SK-N-MC (cell line): ENCODE results near the gene HEATR5A.

Source experiments
- EZH2 ChIP-seq: fragments of 200-600 bp; sonication (generic); IDR thresholded peaks from one replicate; pipeline ENCODE4 v1.6.1; 2017; ENCODE audit warnings: antibody characterized with exemption
- FOXP2 ChIP-seq: optimal IDR thresholded peaks from 2 replicates; pipeline ENCODE3; 2011; ENCODE audit warnings: mild to moderate bottlenecking, moderate library complexity; ENCODE audit not compliant: insufficient read depth; ENCODE audit errors: extremely low read length, control extremely low read depth
- POLR2AphosphoS5 ChIP-seq: IDR thresholded peaks from 2 replicates; pipeline ENCODE4 v1.6.1; 2012; ENCODE audit warnings: mild to moderate bottlenecking, low read depth, low read length, borderline replicate concordance

DNA sequence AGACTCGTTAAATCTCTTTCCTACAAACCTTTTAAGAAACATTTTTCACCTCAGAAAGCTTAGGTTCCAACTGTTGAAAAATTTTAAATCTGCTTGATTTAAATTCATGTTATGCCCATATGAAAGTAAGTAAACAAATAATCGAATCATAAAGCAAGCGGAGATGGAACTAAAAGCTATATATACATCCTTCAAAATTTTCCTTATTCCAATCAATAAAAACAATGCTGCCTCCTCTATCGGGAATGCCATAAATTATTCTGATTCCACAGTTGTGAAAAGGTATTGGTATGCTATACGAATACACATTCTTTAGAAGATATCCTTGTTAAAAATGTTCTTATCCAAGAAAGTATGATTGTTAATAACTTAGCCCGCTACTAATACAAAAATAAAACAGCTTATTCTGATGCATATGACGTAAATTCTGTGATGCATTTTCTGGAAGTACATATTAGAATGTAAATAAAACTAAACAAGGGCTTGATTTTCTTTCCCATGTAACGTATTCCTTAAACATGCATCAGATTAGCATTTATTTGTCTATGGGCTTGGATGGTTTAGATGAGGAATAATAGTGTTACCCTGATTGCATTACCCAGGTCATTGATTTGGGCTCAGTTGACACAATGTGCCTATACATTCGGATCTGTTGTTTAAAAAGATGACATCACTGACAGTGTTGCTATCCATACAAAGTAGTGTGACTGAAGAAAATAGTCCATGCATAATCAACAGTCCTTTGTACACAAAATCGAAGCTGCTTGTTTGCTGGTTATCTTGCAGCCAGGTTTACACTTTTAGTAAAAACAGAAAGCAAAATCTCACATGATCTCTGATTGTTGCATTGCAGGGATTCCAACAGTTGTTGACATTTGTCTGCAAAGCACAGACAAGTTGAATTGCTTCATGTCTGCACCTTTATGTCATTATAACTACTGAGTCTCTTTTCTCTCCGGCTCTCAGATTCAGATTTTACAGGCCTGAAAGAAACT lies 37.6 kb upstream of the HEATR5A start:
- no peak for TF ChIP-seq POLR2AphosphoS5
- TF ChIP-seq EZH2 = no peak
- TF ChIP-seq FOXP2 = no peak
